ENCODE data around the gene KRT7. TPM values are rescaled to one million over a fixed set of nuclear protein-coding genes. Genes with fewer than 3 reads are reported as not detected.

Gene KRT7
- total RNA-seq, 1 experiment from 2014 or later: 3,783 TPM

GRCh38 chr12:52210186-52210924 lies 22.7 kb upstream of the KRT7 start:
- TF ChIP-seq CTCF (conservative IDR thresholded peaks at IDR 0.05): no peak
- TF ChIP-seq EZH2 (IDR thresholded peaks at IDR 0.05; ENCODE audit: low read depth): no peak
- ChIA-PET POLR2A (ENCODE audit: unreplicated experiment) (interaction anchor here (0.6 kb wide), 2 partner anchors 54 to 63 kb away, joined by 3 to 5 read pairs; no protein-coding TSS in a partner anchor), CTCF (interaction anchor here (1.1 kb wide), 1 partner anchor 66 kb away, joined by 4 read pairs; no protein-coding TSS in a partner anchor)
- Histone ChIP-seq H2AFZ (no peak overlapping the region), H3K36me3 (ENCODE audit: low read depth) (no peaks in the 10 kb centered on the region), H3K9me3 (ENCODE audit: insufficient read depth, low read depth) (no peaks in the 10 kb centered on the region), H3K27ac (no peak overlapping the region), H3F3A (ENCODE audit: insufficient read depth, low read depth) (peaks cover 23% of the 10 kb centered on the region; the same call in 1 of the 2 replicates), H3K4me1 (replicated peaks; ENCODE audit: insufficient read depth) (peaks cover 59% of the 10 kb centered on the region), H3K4me3 (no peak overlapping the region), H3K27me3 (ENCODE audit: insufficient read depth, low read depth) (no peaks in the 10 kb centered on the region), H3K4me2 (no peak overlapping the region), H3K79me2 (ENCODE audit: low read depth) (peaks cover 5% of the 10 kb centered on the region; the same call in 1 of the 2 replicates), H4K20me1 (ENCODE audit: insufficient read depth) (no peaks in the 10 kb centered on the region), H3K9me2 (ENCODE audit: insufficient read depth) (no peaks in the 10 kb centered on the region)
- no TSS peak for BruUV-seq (replicated peaks)
- no peak for DNase-seq
- intact Hi-C loops (cut with micrococcal nuclease; ENCODE audit: unreplicated experiment): no loop called here

DNA sequence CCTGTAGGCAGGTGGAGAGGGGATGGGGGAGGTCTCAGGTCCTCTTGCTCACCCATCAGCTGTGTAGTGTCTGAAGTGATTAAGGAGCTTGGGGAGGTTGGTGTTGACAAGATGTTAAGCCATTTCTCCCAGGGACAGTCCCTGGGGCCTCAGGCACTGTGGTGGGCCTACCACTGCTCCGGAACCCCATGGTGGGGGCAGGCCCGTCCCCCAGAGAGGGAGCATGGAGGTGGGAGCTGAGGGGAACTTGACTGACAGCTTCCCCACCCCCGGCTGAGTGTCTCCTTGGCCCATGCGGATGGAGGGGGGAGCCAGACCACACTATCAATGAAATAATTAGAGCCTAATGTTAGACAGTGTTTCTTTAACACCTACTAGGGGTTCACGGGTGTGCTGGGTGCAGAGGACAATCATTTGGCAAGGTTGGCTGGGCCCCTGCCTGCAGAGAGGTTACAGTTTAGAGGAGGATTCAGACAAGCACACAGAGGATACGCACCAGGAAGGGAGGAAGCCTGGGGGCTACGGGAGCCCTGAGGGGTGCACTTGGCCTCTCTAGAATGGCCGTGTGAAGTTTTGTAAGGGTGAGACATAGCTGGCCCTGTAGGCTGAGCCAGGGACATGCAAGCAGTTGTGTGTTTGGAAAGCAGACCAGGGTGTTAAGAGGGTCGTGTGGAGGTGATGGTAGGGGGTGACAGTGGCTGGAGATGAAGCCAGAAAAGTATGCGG lies 22.0 kb upstream of the KRT7 start:
- Histone ChIP-seq H3K79me2 (ENCODE audit: low read depth) (peaks cover 5% of the 10 kb centered on the region; the same call in 1 of the 2 replicates), H3K4me2 (no peak overlapping the region), H2AFZ (no peak overlapping the region), H4K20me1 (ENCODE audit: insufficient read depth) (no peaks in the 10 kb centered on the region), H3K9me2 (ENCODE audit: insufficient read depth) (no peaks in the 10 kb centered on the region), H3K36me3 (ENCODE audit: low read depth) (no peaks in the 10 kb centered on the region), H3F3A (ENCODE audit: insufficient read depth, low read depth) (peaks cover 21% of the 10 kb centered on the region), H3K27me3 (ENCODE audit: insufficient read depth, low read depth) (no peaks in the 10 kb centered on the region), H3K4me1 (replicated peaks; ENCODE audit: insufficient read depth) (peaks cover 57% of the 10 kb centered on the region), H3K27ac (no peak overlapping the region), H3K9me3 (ENCODE audit: insufficient read depth, low read depth) (no peaks in the 10 kb centered on the region), H3K4me3 (no peak overlapping the region)
- no TSS peak for BruUV-seq (replicated peaks)
- no peak for DNase-seq
- TF ChIP-seq CTCF (conservative IDR thresholded peaks at IDR 0.05): no peak
- no peak for TF ChIP-seq EZH2 (IDR thresholded peaks at IDR 0.05; ENCODE audit: low read depth)
- ChIA-PET CTCF (interaction anchor here (0.6 to 1.1 kb wide), 3 partner anchors 17 to 96 kb away, joined by 3 to 4 read pairs (median 3); no protein-coding TSS in a partner anchor), POLR2A (ENCODE audit: unreplicated experiment) (interaction anchor here (0.6 kb wide), 1 partner anchor 64 kb away, joined by 3 read pairs; no protein-coding TSS in a partner anchor)
- intact Hi-C loops (cut with micrococcal nuclease; ENCODE audit: unreplicated experiment): no loop called here

DNA sequence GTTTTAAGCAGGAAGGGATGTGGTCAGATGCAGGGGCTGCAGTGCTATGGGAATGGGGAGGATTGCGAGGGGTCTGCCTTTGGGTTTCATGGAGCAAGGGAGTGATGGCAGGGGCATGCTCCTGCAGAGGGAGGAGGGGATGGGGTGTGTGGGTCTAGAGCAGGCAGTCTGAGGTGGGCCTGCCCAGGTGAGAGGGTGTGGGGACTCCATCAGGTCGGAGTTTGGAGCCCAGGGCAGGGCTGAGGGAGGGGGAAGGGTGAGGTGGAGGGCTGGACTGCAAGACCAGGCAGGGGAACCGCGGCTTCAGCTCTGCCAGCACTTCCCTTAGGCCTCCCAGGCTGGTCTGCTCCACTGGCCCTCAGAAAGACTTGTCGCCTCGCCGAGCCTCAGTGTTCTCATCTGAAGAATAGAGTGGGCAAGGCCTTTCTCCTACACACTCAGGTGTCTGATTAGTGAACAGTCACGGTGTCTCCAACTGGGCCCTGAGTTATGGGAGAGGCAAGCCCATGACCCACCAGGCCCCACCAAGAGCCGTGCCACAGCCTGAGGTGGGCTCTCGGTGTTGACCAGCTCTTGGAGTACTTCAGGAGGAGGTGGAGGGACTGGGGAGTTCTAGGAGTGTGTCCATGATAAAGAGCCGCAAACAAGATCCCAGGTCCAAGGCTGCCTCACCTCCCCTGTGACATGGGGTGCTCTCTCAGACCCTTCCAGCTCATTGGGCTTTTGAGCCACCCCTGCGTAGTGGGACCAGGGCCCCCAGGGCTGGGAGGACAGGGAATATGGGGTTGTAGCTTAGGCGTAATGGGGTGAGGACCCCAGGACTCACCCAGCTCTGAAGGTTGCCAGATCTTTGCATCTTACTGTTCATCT lies 21.1 kb upstream of the KRT7 start:
- intact Hi-C loops (cut with micrococcal nuclease; ENCODE audit: unreplicated experiment): loop anchor here (2.0 kb wide), 1 partner anchor 55 kb away; no protein-coding TSS in a partner anchor
- no peak for DNase-seq
- Histone ChIP-seq H3K4me2 (no peak overlapping the region), H3K79me2 (ENCODE audit: low read depth) (peaks cover 11% of the 10 kb centered on the region; the same call in 1 of the 2 replicates), H3K4me1 (replicated peaks; ENCODE audit: insufficient read depth) (peaks cover 57% of the 10 kb centered on the region), H2AFZ (no peak overlapping the region), H3K27ac (no peak overlapping the region), H3K9me3 (ENCODE audit: insufficient read depth, low read depth) (no peaks in the 10 kb centered on the region), H3K4me3 (no peak overlapping the region), H3K27me3 (ENCODE audit: insufficient read depth, low read depth) (no peaks in the 10 kb centered on the region), H3F3A (ENCODE audit: insufficient read depth, low read depth) (peaks cover 29% of the 10 kb centered on the region), H3K9me2 (ENCODE audit: insufficient read depth) (no peaks in the 10 kb centered on the region), H4K20me1 (ENCODE audit: insufficient read depth) (no peaks in the 10 kb centered on the region), H3K36me3 (ENCODE audit: low read depth) (no peaks in the 10 kb centered on the region)
- BruUV-seq (replicated peaks): no TSS peak
- CTCF ChIA-PET: interaction anchor here (0.6 kb wide), 2 partner anchors 18 to 95 kb away, joined by 3 read pairs; no protein-coding TSS in a partner anchor
- TF ChIP-seq CTCF (conservative IDR thresholded peaks at IDR 0.05): no peak
- no peak for TF ChIP-seq EZH2 (IDR thresholded peaks at IDR 0.05; ENCODE audit: low read depth)
- POLR2A ChIA-PET (ENCODE audit: unreplicated experiment): no interaction called here
